ENCODE data around the gene PAX1. TPM values are rescaled to one million over a fixed set of nuclear protein-coding genes. Genes with fewer than 3 reads are reported as not detected.

PAX1 gene
- not detected in 3 replicates for total RNA-seq

DNA sequence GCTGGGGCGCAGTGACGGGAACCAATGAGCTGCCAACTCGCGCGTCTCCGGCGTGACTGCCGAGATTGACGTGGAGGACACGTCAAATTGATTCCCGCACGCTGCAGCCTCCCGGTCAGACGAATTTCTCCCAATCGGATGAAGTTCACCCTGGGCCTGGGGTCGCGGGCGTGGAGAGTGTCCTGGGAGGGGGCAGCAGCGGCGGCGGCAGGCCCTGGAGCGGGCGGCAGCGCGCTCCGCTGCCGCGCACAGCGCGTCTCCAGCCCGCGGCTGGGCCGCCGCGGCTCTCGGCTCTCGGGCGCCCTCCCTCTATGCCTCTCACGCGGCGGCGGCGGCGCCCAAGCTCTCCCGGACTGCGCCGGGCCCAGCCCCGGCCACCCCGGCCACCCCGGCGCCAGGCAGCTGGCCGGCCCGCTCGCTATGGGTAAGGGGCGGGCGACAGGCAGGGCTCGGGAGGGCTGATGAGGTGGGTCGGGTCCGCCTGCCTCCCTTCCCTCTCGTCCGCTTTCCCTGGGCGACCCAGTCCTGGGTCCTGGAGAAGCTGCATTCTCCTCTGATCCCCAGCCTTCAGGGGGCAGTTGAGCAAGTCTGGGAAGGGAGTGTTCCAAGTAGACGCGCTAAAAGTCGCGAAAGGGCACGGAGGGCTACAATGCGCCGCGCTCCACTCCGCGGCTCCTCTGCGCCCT, at the start of gene PAX1:
Gene PAX1 (plus strand): TSS at position 90 of the 686 bp plus-strand sequence. CDS start 49 bp downstream, at position 139.
- peaks cover 5% of the 10 kb centered on the region for H3K4me1 Mint-ChIP-seq
- no peak for DNase-seq (ENCODE audit: low spot score in 2 of 2, unreplicated experiment in 2 of 2)
- no peak within 1 kb of the TSS for H3K27ac Mint-ChIP-seq

DNA sequence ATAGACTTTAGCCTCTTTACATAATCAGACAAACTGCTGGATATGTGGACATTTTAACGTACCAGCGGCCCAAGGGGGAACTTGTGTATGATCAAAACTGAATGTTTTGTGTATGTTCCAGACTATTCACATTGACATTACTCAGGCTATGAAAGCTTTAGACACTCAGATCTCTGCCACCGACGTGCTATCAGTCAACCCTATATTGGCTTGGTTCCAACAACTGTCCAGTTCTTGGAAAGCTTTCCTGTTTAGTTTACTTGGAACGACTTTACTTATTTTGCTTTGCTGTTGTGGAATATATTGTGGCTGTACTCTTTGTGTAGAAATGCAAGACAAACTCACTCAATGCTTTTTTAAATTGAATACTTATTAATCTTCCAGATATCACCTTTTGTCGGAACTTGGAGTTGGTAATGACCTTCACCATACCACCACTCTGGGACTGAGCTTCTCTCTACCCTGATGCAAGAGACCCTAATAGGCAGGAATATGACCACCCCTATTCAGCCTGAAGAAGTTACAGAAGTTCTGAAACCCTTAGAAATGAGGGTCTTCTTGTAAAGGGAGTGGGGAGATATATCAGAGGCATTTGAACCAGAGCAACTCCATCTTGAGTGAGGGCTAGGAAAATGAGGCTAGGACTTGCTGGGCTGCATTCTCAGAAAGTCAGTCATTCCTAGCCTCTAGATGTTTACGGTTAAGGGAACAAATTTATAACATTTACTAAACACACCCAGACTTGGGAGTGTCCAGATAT, 49.0 kb upstream of the PAX1 start:
- peaks cover 7% of the 10 kb centered on the region for H3K4me1 Mint-ChIP-seq
- H3K27ac Mint-ChIP-seq = no peak overlapping the region
- H3K9me3 Mint-ChIP-seq = no peaks in the 10 kb centered on the region
- DNase-seq (ENCODE audit: low spot score in 2 of 2, unreplicated experiment in 2 of 2) = no peak
- H3K36me3 Mint-ChIP-seq = no peaks in the 10 kb centered on the region
- TF ChIP-seq, protein P1, sequence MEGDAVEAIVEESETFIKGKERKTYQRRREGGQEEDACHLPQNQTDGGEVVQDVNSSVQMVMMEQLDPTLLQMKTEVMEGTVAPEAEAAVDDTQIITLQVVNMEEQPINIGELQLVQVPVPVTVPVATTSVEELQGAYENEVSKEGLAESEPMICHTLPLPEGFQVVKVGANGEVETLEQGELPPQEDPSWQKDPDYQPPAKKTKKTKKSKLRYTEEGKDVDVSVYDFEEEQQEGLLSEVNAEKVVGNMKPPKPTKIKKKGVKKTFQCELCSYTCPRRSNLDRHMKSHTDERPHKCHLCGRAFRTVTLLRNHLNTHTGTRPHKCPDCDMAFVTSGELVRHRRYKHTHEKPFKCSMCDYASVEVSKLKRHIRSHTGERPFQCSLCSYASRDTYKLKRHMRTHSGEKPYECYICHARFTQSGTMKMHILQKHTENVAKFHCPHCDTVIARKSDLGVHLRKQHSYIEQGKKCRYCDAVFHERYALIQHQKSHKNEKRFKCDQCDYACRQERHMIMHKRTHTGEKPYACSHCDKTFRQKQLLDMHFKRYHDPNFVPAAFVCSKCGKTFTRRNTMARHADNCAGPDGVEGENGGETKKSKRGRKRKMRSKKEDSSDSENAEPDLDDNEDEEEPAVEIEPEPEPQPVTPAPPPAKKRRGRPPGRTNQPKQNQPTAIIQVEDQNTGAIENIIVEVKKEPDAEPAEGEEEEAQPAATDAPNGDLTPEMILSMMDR (IDR thresholded peaks at IDR 0.05; ENCODE audit: unreplicated experiment) = no peak
- no peak overlapping the region for H3K4me3 Mint-ChIP-seq
- peaks cover 47% of the 10 kb centered on the region for H3K27me3 Mint-ChIP-seq (ENCODE audit: low read depth)

More for the DNA sequence above, at the start of gene PAX1:
- H3K36me3 Mint-ChIP-seq = no peaks in the 10 kb centered on the region
- TF ChIP-seq, protein P1 (IDR thresholded peaks at IDR 0.05; ENCODE audit: unreplicated experiment) = no peak
- H3K9me3 Mint-ChIP-seq = no peaks in the 10 kb centered on the region
- peak within 1 kb of the TSS; percentile 17 for H3K4me3 Mint-ChIP-seq
- H3K27me3 Mint-ChIP-seq (ENCODE audit: low read depth) = peaks cover 98% of the 10 kb centered on the region

DNA sequence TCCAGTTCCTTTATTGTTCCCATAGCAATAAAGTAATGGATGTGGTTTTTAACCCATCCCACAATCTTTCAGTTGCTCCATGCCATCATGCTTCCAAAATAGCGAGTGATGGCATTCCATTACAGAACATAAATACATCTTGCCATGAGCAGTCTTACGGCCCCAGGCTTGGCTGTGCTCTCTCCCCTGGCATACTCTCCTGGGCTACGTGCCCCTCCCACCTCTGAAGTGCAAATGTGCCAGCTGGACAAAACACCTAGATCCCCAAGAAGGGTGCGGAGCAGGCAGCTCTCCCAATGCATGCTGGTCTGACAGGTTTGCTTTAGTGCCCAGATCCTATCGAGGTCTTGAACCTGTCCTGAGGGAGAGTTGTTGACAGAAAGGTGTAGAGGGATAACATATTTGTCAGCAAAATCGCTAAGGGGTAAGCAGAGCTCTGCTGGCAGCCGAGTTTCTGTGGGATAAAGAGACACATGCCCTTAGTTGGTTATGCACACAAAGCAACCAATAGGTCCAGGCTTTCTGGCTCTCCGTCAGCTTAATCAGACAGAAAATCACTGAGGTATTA, 43.9 kb upstream of the PAX1 start:
- H3K36me3 Mint-ChIP-seq = no peaks in the 10 kb centered on the region
- H3K4me1 Mint-ChIP-seq = peaks cover 2% of the 10 kb centered on the region
- no peak overlapping the region for H3K4me3 Mint-ChIP-seq
- no peak for DNase-seq (ENCODE audit: low spot score in 2 of 2, unreplicated experiment in 2 of 2)
- H3K9me3 Mint-ChIP-seq = no peaks in the 10 kb centered on the region
- TF ChIP-seq, protein P1 (IDR thresholded peaks at IDR 0.05; ENCODE audit: unreplicated experiment) = no peak
- peaks cover 31% of the 10 kb centered on the region for H3K27me3 Mint-ChIP-seq (ENCODE audit: low read depth)
- no peak overlapping the region for H3K27ac Mint-ChIP-seq

DNA sequence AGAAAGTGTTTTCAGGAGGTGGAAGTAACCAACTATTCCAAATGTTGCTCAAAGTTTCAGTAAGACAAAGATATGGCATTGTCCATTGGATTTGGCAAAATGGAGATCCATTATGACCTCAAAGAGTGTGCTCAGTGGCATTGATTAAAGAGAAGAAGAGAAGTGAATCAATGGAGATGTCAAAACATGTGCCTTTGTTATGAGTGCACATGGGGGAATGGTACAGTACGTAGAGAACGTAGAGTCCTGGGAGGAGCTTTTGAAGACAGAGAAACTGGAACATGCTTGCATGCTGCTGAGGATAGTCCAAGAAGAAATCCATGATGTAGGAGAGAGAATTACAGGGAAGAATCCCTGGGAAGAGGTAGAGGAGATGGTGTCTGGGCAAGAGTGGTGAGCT, 42.0 kb upstream of the PAX1 start:
- Mint-ChIP-seq H3K36me3 (no peaks in the 10 kb centered on the region), H3K9me3 (no peaks in the 10 kb centered on the region), H3K4me1 (no peaks in the 10 kb centered on the region), H3K27me3 (ENCODE audit: low read depth) (peaks cover 21% of the 10 kb centered on the region), H3K4me3 (no peak overlapping the region), H3K27ac (no peak overlapping the region)
- TF ChIP-seq, protein P1 (IDR thresholded peaks at IDR 0.05; ENCODE audit: unreplicated experiment) = no peak
- no peak for DNase-seq (ENCODE audit: low spot score in 2 of 2, unreplicated experiment in 2 of 2)

DNA sequence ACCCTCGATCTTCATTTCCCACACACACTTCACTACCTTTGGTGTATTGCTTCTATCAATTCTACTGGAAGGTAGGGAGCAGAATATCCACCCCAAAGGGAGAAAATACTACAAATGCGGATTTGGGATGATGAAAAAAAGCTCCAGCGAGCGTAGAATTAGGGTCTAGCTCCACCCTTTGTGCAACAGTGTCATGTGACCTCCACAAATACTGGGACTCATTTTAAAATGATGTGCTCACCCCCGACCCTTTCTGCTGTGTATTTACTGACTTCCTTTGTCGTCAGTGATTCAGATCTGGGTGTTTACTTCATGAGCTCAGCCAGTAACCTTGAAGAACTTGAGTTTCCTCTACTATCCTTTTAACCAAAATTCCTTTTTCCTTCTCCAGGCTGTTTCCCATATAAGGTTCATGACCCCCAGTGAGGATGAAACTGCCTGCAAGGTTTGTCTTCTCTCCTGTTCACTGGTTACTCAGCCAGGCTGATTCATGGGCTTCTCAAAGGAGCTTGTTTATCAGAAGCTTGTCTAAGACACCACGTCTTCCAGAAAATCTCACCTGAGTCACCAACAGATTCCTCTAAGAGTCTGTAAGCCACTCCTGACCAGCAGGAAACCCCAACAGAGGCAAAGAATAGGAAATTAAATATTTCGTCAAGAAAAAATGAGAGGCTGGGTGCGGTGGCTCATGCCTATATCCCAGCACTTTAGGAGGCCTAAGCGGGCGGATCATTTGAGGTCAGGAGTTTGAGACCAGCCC, 39.6 kb upstream of the PAX1 start:
- Mint-ChIP-seq H3K4me3 (no peak overlapping the region), H3K27ac (no peak overlapping the region), H3K36me3 (no peaks in the 10 kb centered on the region), H3K4me1 (no peaks in the 10 kb centered on the region), H3K9me3 (no peaks in the 10 kb centered on the region), H3K27me3 (ENCODE audit: low read depth) (peaks cover 9% of the 10 kb centered on the region)
- TF ChIP-seq, protein P1 (IDR thresholded peaks at IDR 0.05; ENCODE audit: unreplicated experiment) = no peak
- no peak for DNase-seq (ENCODE audit: low spot score in 2 of 2, unreplicated experiment in 2 of 2)

Data from mesothelial cell of epicardium (in vitro differentiated cells).